A172 (cell line): ENCODE measurements around the gene STK39. TPM values are rescaled to one million over a fixed set of nuclear protein-coding genes. Genes with fewer than 3 reads are reported as not detected.

Experiments used
- DNase-seq: peaks from one replicate; pipeline ENCODE4 v3.0.0-alpha.2; 2015; ENCODE audit warnings: low spot score
- total RNA-seq: library from RNA; depleted of rRNA; stranded (reverse); fragments of >200 nt; shearing (Covaris generic); gene quantifications from 2 replicates; pipeline ENCODE4 v1.2.3, GENCODE V29; 2014

The STK39 gene
- total RNA-seq, 1 experiment from 2014 or later, result 35.3 TPM

- DNase-seq, result no peak
Observed at GRCh38 chr2:168008646-168009195, 238.7 kb downstream of the STK39 start.

GRCh38 chr2:168006498-168006897, 240.9 kb downstream of the STK39 start:
- DNase-seq, result no peak

- no peak for DNase-seq
Observed at GRCh38 chr2:168005586-168005985, 241.8 kb downstream of the STK39 start.

- no peak for DNase-seq
Observed at GRCh38 chr2:168003876-168004275, 243.5 kb downstream of the STK39 start.

GRCh38 chr2:168002021-168002553, 245.3 kb downstream of the STK39 start:
- DNase-seq, result peak; percentile 47

- no peak for DNase-seq
Observed at GRCh38 chr2:167992278-167992677, 255.1 kb downstream of the STK39 start.

GRCh38 chr2:167990062-167990461, 257.3 kb downstream of the STK39 start:
- DNase-seq, result no peak

- DNase-seq, result no peak
Observed at GRCh38 chr2:167988296-167988695, 259.1 kb downstream of the STK39 start.

- no peak for DNase-seq
Observed at GRCh38 chr2:167987558-167987957, 259.8 kb downstream of the STK39 start.

GRCh38 chr2:167987026-167987425, 260.4 kb downstream of the STK39 start:
- DNase-seq, result no peak

GRCh38 chr2:167986223-167986622, 261.2 kb downstream of the STK39 start:
- no peak for DNase-seq

- no peak for DNase-seq
Observed at GRCh38 chr2:167981945-167982344, 265.4 kb downstream of the STK39 start.

- DNase-seq, result no peak
Observed at GRCh38 chr2:167980439-167980838, 267.0 kb downstream of the STK39 start.

- no peak for DNase-seq
Observed at GRCh38 chr2:167972746-167973145, 274.6 kb downstream of the STK39 start.

- DNase-seq, result no peak
Observed at GRCh38 chr2:167972020-167972419, 275.4 kb downstream of the STK39 start.

GRCh38 chr2:167966937-167967913, 280.2 kb downstream of the STK39 start:
- DNase-seq, result no peak

- no peak for DNase-seq
Observed at GRCh38 chr2:167965907-167966761, 281.3 kb downstream of the STK39 start.

GRCh38 chr2:167964650-167965413, 282.6 kb downstream of the STK39 start:
- peak; percentile 11 for DNase-seq

- DNase-seq, result no peak
Observed at GRCh38 chr2:167963899-167964649, 283.3 kb downstream of the STK39 start.

GRCh38 chr2:167962436-167963226, 284.8 kb downstream of the STK39 start:
- DNase-seq, result no peak
